Esophagus squamous epithelium (tissue), 4 donors: Measurements from ENCODE around the gene SLC41A1.
A peak's percentile ranks its signal among the peaks of the same experiment; 100 is the strongest.

Experiments
- CTCF ChIP-seq, 6 experiments: fragments of 450-650 bp in 4 of 6; fragments of 200-600 bp in 2 of 6; sonication (generic) in 2 of 6; IDR thresholded peaks; one replicate each; pipeline ENCODE4 v1.5.1; 2016 to 2019; ENCODE audit warnings: antibody characterized with exemption in 6 of 6, mild to moderate bottlenecking in 4 of 6, moderate library complexity in 4 of 6
- POLR2A ChIP-seq, 4 donors: fragments of 450-650 bp; IDR thresholded peaks; one replicate each; pipeline ENCODE4 v1.6.1; 2017; ENCODE audit warnings: antibody characterized with exemption in 4 of 4, mild to moderate bottlenecking in 4 of 4, moderate library complexity in 3 of 4

- TF ChIP-seq CTCF (IDR thresholded peaks at IDR 0.05) (no peak), POLR2A (IDR thresholded peaks at IDR 0.05) (peak in 3 of 4 donors; percentile 34 to 79 (median 57))
These were observed at the start of gene SLC41A1 for GRCh38 chr1:205812878-205813754.
